SU-DHL-6 (cell line): Measurements from ENCODE around the gene CNOT11.

Experiments used
- H2AFZ ChIP-seq: fragments of 200-600 bp; sonication (generic); 2 replicates; pipeline ENCODE4 v1.6.1; 2014; ENCODE audit warnings: low read depth, mild to moderate bottlenecking, moderate library complexity, mixed read lengths, antibody characterized with exemption, low read length; ENCODE audit not compliant: severe bottlenecking
- H3F3A ChIP-seq: fragments of 200-600 bp; shearing (Covaris generic); 2 replicates; pipeline ENCODE4 v1.6.0; 2016; ENCODE audit warnings: antibody characterized with exemption, mild to moderate bottlenecking; ENCODE audit not compliant: insufficient read depth
- H3K27ac ChIP-seq: fragments of 200-600 bp; sonication (generic); 2 replicates; pipeline ENCODE4 v1.5.1; 2016; ENCODE audit warnings: low read depth, mild to moderate bottlenecking, low read length, moderate library complexity, mixed read lengths
- H3K27me3 ChIP-seq: fragments of 200-600 bp; sonication (generic), shearing (Covaris generic); 2 replicates; pipeline ENCODE4 v1.6.0; 2014; ENCODE audit warnings: mild to moderate bottlenecking, low read length
- H3K36me3 ChIP-seq: fragments of 200-600 bp; sonication (generic); 2 replicates; pipeline ENCODE4 v1.6.1; 2014; ENCODE audit warnings: mild to moderate bottlenecking, low read length, mixed read lengths
- H3K4me2 ChIP-seq: fragments of 300-600, 200-600 bp; shearing (Covaris generic), sonication (generic); 2 replicates; pipeline ENCODE4 v1.6.0; 2014; ENCODE audit warnings: low read length, low read depth, mild to moderate bottlenecking; ENCODE audit not compliant: poor library complexity, severe bottlenecking
- H3K4me3 ChIP-seq: fragments of 200-600 bp; sonication (generic); 2 replicates; pipeline ENCODE4 v1.5.1; 2014; ENCODE audit warnings: antibody characterized with exemption, low read length, mild to moderate bottlenecking, mixed read lengths; ENCODE audit not compliant: insufficient read depth, poor library complexity, severe bottlenecking
- H3K79me2 ChIP-seq: fragments of 200-600 bp; sonication (generic); 2 replicates; pipeline ENCODE4 v1.6.1; 2014; ENCODE audit warnings: mild to moderate bottlenecking, low read length, moderate library complexity; ENCODE audit not compliant: insufficient read depth
- H3K9ac ChIP-seq: fragments of 200-600 bp; sonication (generic); 2 replicates; pipeline ENCODE4 v1.7.0; 2014; ENCODE audit warnings: mild to moderate bottlenecking, low read length
- H3K9me2 ChIP-seq: fragments of 200-600 bp; sonication (generic); replicated peaks from 2 replicates; pipeline ENCODE4 v1.6.1; 2014; ENCODE audit warnings: low read length; ENCODE audit not compliant: insufficient read depth
- H3K9me3 ChIP-seq: fragments of 200-600 bp; sonication (generic); 2 replicates; pipeline ENCODE4 v1.6.1; 2014; ENCODE audit warnings: low read length, mixed read lengths; ENCODE audit not compliant: insufficient read depth
- H4K20me1 ChIP-seq: fragments of 200-600 bp; sonication (generic); 2 replicates; pipeline ENCODE4 v1.6.1; 2014; ENCODE audit warnings: low read depth, mild to moderate bottlenecking, antibody characterized with exemption, low read length, moderate library complexity, mixed read lengths
- EZH2phosphoT487 ChIP-seq: fragments of 200-600 bp; sonication (generic), shearing (Covaris generic); conservative IDR thresholded peaks from 2 replicates; pipeline ENCODE4 v1.6.1; 2018; ENCODE audit warnings: mild to moderate bottlenecking, antibody characterized with exemption, low read length, moderate library complexity, mixed read lengths
- TF ChIP-seq, protein P1 (sequence below): fragments of 200-600 bp; sonication (generic); IDR thresholded peaks from one replicate; pipeline ENCODE4 v1.5.1; 2017; ENCODE audit warnings: antibody characterized with exemption, mild to moderate bottlenecking, low read length, moderate library complexity; ENCODE audit not compliant: insufficient read depth, poor library complexity, severe bottlenecking

Gene CNOT11

DNA sequence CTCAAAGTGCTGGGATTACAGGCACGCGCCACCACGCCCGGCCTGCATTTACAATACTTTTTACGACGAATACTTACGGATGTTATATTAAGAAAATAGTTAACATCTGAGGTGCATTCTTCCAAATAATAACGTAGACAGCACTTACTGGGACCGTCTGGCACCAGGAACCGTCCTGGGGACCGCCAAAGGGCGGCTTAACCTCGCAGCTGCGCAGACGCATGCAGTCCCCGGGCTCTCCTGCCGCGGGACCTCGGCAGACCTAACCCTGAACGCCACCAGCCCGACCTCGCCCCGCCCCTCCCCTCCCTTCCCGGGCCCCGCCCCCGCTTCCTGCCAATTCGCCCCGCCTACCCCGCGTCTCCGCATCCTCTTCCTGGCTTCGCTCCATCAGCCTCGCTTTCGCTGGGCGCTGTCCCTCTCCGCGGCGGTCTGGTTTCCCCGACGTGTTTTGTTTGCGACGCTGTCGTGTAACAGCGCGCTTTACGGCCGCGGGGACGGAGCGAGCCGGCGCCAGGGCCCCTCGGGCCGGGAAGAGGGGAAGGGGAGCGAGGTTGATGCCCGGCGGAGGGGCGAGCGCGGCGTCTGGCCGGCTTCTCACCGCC is at the start of gene CNOT11:
Gene CNOT11, plus strand, starts transcription at position 479 of the 605 bp plus-strand sequence. Its CDS starts 79 bp downstream, at position 558.
- Histone ChIP-seq H3K4me3 (peak within 1 kb of the TSS; percentile 92), H3K27ac (peak within 1 kb of the TSS; percentile 76), H2AFZ (peak within 1 kb of the TSS; percentile 91), H3K4me2 (peak within 1 kb of the TSS; percentile 87), H3K9me3 (no peaks in the 10 kb centered on the region), H3K79me2 (peaks cover 42% of the 10 kb centered on the region), H3K27me3 (no peaks in the 10 kb centered on the region), H4K20me1 (peaks cover 3% of the 10 kb centered on the region; the same call in 1 of the 2 replicates), H3F3A (0 out of 2 replicates have a peak, but pooled peaks cover 2% of the 10 kb centered on the region), H3K36me3 (no peaks in the 10 kb centered on the region), H3K9me2 (no peaks in the 10 kb centered on the region), H3K9ac (peak within 1 kb of the TSS; percentile 98)
- TF ChIP-seq EZH2phosphoT487, result no peak
- TF ChIP-seq, protein P1, sequence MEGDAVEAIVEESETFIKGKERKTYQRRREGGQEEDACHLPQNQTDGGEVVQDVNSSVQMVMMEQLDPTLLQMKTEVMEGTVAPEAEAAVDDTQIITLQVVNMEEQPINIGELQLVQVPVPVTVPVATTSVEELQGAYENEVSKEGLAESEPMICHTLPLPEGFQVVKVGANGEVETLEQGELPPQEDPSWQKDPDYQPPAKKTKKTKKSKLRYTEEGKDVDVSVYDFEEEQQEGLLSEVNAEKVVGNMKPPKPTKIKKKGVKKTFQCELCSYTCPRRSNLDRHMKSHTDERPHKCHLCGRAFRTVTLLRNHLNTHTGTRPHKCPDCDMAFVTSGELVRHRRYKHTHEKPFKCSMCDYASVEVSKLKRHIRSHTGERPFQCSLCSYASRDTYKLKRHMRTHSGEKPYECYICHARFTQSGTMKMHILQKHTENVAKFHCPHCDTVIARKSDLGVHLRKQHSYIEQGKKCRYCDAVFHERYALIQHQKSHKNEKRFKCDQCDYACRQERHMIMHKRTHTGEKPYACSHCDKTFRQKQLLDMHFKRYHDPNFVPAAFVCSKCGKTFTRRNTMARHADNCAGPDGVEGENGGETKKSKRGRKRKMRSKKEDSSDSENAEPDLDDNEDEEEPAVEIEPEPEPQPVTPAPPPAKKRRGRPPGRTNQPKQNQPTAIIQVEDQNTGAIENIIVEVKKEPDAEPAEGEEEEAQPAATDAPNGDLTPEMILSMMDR, result no peak

DNA sequence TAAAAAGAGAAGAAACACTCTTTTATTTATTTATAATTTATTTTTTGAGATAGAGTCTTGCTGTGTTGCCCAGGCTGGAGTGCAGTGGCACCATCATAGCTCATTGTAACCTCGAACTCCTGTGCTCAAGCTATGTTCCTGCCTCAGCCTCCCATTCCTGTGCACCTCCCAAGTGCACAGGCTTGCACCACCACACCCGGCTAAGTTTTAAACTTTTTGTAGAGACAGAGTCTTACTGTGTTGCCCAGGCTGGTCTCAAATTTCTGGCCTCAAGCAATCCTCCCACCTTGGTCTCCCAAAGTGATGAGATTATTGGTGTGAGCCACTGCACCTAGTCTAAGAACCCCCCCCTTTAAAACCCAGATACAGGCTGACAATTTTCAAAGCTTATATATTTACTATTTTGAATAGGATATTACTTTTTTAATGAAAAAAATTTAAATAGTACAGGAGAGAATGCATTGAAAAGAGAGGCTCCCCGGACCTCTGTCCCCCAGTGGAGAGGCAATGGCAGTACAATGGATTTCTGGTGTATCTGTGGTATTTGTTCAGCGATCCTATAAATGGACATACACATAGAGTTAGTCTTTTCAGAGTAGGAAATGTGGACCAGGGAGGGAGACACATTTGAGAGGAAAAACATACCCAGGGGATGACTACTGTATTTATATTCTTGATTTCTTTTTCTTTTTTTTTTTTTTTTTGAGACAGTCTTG is 48.1 kb upstream of the CNOT11 start:
- Histone ChIP-seq H2AFZ (no peak overlapping the region), H3K4me2 (no peak overlapping the region), H3K79me2 (no peaks in the 10 kb centered on the region)

DNA sequence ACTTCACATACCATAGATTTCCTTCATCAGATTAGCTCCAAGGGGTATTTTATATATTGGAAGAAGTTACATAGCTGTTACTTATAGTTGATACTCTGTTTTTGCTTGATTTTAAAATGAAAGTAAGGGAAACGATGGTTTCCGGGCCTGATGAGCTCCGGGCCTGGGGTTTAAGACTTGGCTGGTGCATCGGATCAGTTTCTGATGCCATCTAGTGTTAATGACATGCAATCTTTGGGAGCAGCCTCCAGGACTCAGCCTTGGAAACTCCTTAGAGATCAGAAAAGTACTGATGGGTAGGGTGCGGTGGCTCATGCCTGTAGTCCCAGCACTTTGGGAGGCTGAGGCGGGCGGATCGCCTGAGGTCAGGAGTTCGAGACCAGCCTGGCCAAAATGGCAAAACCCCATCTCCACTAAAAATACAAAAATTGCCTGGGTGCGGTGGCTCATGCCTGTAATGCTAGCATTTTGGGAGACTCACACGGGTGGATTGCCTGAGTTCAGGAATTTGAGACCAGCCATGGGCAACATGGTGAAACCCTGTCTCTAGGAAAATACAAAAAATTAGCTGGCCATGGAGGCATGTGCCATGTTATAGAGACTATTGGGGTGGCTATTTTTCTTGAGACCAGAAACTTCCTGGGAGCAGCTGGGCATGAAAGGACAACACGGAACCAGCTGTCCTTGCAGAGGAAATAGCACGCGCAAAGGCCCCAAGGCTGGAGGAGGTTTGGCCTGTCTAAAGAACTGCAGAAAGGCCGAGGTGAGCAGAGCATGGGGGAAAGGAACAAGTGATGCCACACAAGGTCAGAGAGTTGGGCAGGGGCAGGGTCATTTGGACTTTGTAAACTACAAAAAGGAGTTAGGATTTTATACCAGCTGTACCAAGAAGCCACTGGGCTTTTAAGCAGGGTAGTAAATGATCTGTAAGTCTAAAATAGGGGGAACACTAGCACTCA is 46.9 kb upstream of the CNOT11 start:
- Histone ChIP-seq H3K4me3 (no peak overlapping the region), H4K20me1 (no peaks in the 10 kb centered on the region), H3K79me2 (no peaks in the 10 kb centered on the region), H3K9me2 (no peaks in the 10 kb centered on the region), H3K36me3 (no peaks in the 10 kb centered on the region), H3K9ac (no peak overlapping the region), H3F3A (no peaks in the 10 kb centered on the region), H3K4me2 (peak overlapping the region; percentile 46), H2AFZ (no peak overlapping the region), H3K9me3 (0 out of 2 replicates have a peak, but pooled peaks cover 6% of the 10 kb centered on the region), H3K27me3 (no peaks in the 10 kb centered on the region), H3K27ac (no peak overlapping the region)
- TF ChIP-seq, protein P1, result no peak
- TF ChIP-seq EZH2phosphoT487, result no peak

More for the DNA sequence above, 48.1 kb upstream of the CNOT11 start:
- TF ChIP-seq, protein P1, result no peak
- TF ChIP-seq EZH2phosphoT487, result no peak
- H3K9me2 ChIP-seq, result no peaks in the 10 kb centered on the region
- no peaks in the 10 kb centered on the region for H3K9me3 ChIP-seq
- no peaks in the 10 kb centered on the region for H3K27me3 ChIP-seq
- no peaks in the 10 kb centered on the region for H3F3A ChIP-seq
- no peaks in the 10 kb centered on the region for H4K20me1 ChIP-seq
- no peak overlapping the region for H3K27ac ChIP-seq
- H3K36me3 ChIP-seq, result no peaks in the 10 kb centered on the region
- no peak overlapping the region for H3K4me3 ChIP-seq
- no peak overlapping the region for H3K9ac ChIP-seq
